ENCODE data around the gene PEX6.
"Not testable (repeated sequence)": the region's sequence is repeated elsewhere in the genome, so short reads cannot be mapped to it uniquely, and the experiment has no call there.

The PEX6 gene

DNA sequence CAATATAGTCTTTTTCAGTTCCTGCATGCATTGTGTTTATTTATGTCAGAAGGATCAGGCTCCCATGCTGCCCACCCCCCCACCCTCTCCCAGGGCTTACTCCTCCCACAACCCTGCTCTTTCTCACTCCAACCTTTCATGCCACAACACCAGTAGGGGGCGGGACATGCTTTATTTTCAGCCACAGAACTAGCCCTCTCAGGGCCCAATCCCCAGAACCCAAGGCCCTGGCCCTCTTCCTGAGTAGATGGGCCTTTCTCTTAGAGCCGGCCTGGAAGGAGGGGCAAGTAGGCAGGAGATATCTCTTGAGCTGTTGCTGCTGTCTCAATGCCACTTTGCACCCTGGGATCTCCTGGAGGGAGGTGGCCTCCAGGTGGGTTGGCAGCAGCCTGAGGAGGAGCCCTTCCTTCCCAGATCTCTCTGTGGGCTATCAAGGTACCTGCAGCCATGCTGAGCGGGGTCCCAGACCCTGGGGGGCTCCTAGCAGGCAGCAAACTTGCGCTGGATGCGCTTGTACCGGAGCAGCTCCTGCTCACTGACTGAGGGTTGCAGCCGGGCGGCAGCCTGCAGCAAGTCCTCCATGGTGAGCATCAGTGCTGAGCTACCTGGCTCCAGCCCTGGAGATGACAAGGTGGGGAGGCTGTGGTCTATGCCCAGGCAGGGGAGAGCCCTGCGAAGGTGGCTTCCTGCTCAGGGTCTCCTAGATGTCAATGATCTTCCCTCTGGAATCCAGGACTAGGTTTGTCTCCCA lies 15.0 kb downstream of the PEX6 start:
- DNase-seq: no peak

DNA sequence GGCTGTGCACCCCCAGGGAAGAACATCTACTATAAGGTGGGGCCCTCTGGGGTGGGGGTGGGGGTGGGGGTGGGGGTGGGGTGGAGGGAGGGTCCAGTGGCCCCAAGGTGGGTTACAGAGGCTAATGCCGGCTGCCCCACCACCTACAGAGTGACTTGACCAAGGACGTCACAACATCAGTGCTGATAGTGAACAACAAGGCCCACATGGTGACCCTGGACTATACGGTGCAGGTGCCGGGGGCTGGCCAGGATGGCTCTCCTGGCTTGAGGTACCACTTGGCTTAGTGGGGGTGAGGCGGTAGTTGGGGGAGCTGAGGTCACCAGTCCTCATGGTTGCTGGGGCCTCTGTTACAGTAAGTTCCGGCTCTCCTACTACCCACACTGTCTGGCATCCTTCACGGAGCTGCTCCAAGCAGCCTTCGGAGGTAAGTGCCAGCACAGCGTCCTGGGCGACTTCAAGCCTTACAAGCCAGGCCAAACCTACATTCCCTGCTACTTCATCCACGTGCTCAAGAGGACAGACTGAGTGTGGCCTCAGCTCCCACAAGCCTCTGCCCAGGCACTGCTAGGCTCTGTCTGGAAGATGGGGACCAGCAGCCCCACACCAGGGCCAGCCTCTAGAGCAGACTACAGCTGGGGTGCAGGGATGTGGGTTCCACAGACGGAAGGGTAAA lies 15.7 kb downstream of the PEX6 start:
- no peak for DNase-seq

DNA sequence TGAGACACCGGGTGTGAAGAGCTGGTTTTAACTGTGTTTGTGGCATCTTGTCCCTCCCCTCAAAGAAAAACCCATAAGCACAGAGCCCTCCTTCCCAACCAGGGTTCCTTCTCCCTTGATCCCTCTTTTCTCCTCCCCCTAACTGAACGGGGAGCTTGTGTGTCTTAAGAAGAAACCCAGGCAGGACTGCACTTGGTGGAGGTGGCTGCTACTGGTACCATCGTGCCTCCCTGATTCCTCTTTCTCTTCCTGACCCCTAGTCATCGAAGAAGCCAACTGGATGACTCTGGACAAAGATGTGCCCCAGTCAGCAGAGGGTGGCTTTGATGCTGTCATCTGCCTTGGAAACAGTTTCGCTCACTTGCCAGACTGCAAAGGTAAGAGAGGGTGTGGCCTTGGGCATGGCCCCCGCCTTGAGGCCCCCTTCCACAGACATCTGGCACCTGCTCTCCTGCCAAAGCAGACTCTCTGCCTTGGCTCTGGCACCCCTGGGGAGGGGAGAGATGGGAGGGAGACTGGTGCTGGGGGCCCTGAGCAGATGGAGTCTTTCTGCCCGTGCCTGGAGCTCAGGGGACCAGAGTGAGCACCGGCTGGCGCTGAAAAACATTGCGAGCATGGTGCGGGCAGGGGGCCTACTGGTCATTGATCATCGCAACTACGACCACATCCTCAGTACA lies 16.3 kb downstream of the PEX6 start:
- DNase-seq: no peak

DNA sequence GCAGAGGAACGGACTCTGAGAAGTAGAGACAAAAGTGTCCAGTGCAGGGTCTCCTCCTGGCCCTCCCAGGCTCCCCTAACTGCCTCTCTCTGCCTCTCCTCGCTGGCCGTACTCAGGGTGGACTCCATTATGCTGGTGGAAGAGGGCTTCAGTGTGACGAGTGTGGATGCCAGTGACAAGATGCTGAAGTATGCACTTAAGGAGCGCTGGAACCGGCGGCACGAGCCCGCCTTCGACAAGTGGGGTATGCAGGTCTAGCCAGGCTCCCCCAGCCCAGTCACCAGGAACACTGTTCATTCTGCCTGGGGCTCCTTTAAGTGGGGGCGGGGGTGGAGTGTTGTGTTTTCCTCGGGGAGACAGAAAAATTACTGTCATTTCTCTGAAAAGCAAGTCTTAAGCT lies 16.9 kb downstream of the PEX6 start:
- no peak for DNase-seq

DNA sequence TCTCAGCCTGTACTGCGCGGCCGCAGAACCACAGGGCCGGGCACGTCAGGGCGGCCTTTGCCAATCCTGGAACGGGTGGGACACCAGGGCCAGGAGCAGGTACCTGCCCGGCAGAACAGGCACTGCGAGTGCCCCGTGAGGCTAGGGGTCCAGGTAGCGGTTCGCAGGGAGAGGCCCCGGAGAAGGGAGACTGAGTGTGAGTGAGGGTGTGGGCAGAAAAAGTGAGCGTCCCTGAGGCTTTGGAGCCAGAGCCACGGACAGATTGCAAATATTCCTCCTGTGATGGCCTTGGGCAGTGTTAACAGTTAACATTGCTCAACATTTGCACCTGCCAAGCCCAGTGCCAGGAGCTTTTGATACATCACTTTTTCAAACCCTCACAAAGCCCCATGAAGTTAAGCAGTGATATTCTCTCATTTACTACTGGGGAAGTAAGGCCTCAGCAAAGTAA lies 17.9 kb downstream of the PEX6 start:
- no peak for DNase-seq

DNA sequence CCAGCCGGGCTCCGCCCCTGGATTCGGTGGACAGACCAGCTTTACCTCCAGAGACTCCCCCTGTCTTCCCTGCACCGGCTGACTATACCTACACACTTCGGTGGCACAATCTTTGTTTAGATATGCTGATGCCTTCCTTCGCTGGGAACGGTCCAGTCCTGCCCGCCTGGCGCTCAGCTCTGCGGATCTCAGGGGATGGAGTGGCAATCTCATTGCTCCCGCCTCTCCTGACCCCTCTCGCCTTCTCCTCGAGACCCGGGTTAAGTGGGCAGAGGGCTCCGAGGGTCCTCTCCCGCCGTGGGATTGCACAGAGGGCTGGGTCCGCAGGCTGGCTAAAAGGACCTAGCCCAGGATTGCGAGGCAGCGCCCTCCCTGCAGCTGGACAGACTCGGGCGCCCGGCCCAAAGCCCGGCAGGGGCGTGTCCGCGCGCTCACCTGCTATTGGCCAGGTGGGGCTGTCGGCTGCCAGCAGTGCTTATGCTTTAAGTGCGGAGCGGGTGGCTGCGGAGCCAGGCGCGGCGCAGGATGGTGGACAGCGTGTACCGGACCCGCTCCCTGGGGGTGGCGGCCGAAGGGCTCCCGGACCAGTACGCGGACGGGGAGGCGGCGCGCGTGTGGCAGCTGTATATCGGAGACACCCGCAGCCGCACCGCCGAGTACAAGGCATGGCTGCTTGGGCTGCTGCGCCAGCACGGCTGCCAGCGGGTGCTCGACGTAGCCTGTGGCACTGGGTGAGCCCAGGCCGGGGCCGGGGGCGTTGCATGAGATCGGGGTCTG lies 18.6 kb downstream of the PEX6 start, which contains the start of gene GNMT:
Gene GNMT (plus strand): TSS at position 512 of the 777 bp plus-strand sequence. CDS start 14 bp downstream, at position 526.
- peak; percentile 75 for DNase-seq

DNA sequence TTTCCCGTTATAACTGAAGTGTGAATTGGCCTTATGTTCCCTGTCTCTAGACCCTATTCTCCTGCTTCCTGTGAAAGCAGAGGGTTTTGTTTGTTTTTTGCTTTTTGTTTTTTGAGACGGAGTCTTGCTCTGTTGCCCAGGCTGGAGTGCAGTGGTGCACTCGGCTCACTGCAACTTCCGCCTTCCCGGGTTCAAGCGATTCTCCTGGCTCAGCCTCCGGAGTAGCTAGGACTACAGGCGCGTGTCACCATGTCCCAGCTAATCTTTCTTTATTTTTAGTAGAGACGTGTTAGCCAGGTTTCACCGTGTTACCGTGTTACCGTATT lies 19.1 kb downstream of the PEX6 start:
- no peak for DNase-seq

DNA sequence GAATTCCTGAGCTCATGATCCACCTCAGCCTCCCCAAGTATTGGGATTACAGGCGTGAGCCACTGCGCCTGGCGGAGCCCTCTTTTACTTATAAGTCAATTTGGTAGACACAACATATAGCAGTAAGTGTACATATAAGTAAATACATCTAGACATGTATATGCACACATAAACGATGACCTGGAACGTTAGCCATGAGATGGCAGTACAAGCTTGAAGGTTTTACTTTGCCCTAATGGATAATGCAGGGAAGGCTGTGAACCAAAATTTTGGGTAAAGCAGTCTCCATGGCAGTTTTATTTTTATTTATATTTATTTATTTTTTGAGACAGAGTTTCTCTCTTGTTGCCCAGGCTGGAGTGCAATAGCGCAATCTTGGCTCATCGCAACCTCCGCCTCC lies 20.9 kb downstream of the PEX6 start:
- DNase-seq: no peak

DNA sequence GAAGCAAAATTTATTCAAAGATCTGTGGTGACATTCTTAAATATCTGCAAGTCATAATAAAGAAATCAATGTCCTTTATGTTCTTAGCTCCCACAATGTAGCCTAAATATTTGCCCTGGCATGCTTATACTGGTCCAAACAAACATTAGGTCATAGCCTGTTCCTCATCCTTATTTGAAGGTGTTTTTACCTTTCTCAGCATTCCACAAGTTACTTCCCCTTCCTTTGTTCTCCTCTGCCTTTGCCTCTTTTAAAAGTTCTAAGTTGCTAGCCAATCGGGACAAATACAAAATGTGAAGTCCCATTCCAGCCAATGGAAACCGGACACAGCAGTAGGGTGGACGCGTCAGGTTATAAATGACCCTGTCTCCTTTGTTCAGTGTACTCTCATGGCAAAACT lies 24.6 kb downstream of the PEX6 start:
- not testable (repeated sequence) for DNase-seq

DNA sequence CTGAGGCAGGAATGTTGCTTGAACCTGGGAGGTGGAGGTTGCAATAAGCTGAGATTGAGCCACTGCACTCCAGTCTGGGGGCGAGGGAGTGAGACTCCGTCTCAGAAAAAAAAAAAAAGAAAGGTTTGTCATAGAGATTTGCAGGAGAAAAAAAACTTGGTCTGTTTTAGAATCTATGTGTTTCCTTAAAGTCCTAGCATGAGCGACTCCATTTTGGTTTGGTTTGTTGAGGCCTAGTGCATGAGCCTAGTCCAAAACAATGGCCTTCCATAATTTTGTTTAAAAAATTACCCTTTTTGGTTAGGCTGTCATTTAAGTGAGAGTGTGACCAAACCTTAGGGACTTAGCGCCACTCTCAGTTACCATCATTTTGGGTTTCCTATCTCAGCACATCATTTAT lies 26.6 kb downstream of the PEX6 start:
- no peak for DNase-seq

DNA sequence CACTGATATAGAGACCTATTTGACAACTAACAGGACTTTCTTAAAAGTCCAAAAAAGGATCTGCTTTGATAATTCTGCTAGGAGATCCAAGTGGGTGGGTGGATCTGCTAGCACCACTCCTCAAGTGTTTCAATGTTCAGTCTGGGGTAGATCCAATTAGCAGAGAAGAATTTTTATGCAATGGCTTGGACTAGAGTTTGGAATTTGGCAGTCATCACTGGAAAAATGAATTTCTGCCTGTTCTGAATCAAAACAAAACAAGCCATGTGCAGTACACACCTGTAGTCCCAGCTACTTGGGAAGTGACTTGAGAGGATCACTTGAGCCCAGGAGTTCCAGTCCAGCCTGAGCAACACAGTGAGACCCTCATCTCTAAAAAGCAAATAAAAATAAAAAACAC lies 31.0 kb downstream of the PEX6 start:
- DNase-seq: no peak

DNA sequence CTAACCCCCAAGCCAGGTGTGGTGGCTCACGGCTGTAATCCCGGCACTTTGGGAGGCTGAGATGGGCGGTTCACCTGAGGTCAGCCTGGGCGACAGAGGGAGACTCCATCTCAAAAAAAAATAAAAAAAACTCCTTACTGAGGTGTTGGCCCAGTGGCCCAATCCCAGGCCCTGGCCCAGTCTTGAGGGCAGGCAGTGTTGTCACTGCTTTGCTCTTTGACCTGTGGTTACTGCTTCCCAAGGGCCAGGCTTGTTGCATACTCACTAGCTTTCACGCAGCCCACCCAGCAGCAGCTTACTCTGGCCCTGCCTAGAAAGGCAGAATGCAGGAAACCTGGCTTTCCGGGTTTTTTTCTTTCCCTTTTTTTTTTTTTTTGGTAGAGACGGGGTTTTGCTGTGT lies 36.5 kb downstream of the PEX6 start:
- no peak for DNase-seq

DNA sequence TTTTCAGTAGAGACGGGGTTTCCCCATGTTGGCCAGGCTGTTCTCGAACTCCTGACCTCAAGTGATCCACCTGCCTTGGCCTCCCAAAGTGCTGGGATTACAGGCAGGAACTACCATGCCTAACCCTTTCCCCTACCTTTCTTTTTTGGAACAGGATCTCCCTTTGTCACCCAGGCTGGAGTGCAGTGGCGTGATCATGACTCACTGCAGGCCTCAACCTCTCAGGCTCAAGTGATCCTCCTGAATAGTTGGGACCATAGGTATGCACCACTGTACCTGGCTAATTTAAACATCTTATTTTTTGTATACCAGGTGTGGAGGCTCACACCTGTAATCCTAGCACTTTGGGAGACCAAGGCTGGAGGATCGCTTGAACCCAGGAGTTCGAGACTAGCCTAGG lies 37.6 kb downstream of the PEX6 start:
- not testable (repeated sequence) for DNase-seq

DNA sequence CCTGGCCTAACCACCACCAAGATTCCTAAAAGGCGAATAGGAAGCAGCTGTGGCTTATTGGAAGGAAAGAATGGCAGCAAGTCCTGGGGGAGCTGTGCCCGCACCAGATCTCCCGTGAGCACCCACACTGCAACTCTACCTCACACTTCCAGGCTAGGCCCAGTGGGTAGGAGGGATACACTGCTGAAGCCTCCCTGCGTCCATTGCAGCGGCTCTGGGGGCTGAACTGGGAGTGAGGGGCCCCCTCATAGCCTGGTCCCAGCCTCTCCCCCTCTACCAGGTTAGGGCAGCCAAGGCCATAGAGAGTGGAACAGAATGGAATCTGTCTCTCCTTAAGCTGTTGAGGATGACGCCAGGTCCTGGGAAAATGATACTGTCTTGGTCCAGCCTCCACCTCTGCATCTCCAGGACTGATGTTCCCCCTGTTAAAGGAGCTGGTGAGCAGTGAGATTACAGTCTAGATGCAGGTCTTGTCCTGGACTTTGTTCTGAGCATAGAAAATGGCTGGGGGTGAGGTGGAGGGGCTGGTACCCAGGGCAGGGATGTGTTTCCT lies 38.4 kb downstream of the PEX6 start:
- no peak for DNase-seq

DNA sequence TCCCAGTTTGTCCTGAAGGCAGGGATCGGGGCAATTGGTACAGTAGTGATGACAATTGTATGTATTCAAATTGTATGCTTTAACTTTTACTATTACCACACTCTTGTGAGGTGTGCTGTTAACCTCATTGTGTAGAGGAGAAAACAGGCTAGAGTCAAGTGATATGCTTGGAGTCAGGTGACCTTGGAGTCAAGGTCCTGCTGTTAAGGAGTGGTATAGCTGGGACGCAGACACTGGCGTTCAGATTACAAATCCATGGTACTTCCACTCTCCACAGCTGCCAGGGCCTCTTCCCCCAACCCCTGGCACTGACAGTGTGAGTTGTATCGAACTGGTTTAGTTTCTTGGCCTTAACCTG lies 39.2 kb downstream of the PEX6 start:
- DNase-seq: no peak

DNA sequence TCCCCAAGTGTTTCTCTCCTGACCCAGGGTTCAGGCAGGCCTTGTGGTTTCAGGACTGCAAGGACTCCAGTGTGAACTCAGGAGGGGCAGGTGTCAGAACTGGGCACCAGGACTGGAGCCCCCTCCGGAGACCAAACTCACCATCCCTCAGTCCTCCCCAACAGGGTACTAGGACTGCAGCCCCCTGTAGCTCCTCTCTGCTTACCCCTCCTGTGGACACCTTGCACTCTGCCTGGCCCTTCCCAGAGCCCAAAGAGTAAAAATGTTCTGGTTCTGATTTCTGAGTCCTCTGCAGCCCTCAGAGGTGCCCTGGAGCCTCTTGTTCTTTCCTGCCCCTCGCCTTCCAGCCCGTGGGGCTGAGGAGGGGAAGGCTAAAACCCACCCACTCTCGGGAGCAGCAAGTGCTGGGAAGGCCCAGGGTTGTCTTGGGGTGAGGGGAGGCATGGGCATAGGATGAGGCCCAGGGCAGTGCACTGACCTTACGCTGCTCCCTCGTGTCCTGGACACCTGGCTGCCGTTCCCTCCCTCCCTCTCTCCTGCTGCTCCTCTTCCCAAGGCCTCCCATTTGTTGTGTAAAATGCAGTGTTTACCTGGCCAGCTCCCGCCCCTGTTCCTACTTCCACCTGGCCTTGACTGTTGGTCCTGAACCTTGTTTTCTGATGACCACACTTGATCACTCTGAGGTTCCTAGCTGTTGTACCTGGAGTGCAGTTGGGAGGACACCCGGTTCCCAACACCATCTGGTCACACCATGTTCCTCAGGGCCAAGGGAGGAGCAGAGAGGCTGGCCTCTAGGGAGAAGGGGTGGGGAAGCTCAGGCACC lies 39.8 kb downstream of the PEX6 start:
- no peak for DNase-seq

DNA sequence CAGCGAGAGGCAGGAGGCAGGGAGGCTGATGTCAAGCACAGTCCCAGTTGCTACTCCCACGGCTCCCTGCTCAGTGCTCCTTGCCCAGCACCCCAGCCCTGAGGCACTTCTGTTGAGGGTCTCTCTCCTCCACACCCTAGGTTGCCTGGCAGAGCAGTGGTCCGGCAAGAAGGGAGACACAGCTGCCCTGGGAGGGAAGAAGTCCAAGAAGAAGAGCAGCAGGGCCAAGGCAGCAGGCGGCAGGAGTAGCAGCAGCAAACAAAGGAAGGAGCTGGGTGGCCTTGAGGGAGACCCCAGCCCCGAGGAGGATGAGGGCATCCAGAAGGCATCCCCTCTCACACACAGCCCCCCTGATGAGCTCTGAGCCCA lies 40.6 kb downstream of the PEX6 start:
- no peak for DNase-seq

DNA sequence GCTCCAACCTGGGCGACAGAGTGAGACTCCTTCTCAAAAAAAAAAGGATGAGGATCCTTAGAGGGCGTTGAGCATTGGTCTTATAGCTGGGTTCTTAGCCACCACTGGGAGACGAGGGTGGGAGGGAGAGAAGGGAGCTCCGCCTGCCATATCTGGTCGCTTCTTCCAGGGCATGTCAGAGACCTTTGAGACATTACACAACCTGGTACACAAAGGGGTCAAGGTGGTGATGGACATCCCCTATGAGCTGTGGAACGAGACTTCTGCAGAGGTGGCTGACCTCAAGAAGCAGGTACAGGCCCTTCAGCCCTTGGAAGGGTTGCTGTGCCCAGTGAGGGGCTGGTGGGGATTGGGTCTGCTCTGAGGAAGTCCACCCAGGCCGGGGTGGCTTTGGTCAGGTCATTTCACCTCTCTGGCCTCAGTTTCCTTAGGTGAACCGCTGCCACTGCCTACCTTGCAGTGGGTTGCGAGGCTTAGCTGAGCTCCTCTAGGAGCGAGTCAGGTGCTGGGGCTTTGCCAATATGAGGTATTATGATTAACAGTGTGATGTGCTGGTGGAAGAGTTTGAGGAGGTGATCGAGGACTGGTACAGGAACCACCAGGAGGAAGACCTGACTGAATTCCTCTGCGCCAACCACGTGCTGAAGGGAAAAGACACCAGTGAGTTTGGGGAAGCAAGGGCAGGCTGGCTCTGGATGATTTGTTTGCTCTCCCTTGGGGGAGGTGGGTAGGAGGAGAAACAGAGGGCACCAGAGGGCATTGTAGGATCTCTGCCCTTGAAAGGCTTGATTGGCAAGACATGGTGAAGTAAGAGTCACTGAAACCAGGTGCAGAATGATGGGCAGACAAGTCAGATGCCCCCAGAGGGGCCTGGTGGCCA lies 41.2 kb downstream of the PEX6 start:
- no peak for DNase-seq

DNA sequence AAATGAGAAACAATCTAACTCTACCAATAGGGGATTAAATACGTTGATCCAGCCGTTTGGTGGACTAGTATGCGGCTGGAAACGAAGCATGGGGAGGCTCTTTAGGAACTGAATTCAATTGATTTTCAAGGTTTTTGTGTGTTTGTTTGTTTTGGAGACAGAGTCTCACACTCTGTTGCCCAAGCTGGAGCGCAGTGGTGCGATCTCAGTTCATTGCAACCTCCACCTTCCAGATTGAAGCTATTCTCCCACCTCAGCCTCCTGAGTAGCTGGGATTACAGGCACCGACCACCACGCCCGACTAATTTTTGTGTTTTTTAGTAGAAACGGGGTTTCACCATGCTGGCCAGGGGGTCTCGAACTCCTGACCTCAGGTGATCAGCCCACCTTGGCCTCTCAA lies 42.6 kb downstream of the PEX6 start:
- no peak for DNase-seq

DNA sequence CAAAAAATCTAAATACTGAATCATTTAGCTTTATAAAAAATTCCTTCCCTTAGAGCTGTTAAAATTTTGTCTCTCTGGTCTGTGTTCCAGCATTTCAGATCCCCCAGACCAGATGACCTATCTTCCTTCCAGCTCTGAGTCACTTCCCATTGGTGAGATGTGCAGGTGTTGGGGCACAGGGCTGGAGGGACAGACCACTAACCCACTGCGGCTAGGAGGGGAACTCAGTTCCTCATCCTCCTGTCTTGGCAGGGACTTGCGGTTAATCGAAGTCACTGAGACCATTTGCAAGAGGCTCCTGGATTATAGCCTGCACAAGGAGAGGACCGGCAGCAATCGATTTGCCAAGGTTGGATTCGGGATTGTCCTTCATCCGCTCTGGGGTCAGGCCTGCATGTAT lies 43.7 kb downstream of the PEX6 start:
- no peak for DNase-seq

DNA sequence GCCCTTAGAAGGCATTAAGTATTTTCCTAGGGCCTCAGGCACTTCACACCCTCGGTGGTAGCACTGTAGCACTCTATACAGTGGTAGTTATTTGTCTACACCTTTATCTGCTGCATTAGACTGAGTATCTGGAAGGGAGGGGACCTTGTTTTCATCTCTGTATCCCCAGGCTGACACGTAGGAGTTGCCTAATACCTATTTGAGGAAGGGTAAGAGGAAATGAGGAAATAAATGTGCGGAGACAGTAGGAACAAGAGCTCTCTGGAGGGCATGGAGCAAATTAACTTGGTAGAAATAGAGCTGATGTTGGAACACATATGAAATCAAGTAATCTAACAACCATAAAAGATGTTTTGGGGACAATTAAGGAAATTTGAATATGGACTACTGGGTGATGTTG lies 45.8 kb downstream of the PEX6 start:
- no peak for DNase-seq
